Keratinocyte (primary cell): ENCODE results near the gene DFFA. TPM values are rescaled to one million over a fixed set of nuclear protein-coding genes. Genes with fewer than 3 reads are reported as not detected.

Experiments used
- DNase-seq: peaks from one replicate; pipeline ENCODE4 v3.0.0-alpha.2; 2011; ENCODE audit warnings: low read depth, missing footprints, low spot score
- FAIRE-seq: peaks from 2 replicates; lab custom pipeline; 2011; peaks lifted over from hg19 to GRCh38; lab: Jason Lieb, UNC
- H2AFZ ChIP-seq: 2 replicates; pipeline ENCODE4 v1.6.0; 2012; ENCODE audit warnings: low read length, control low read depth, inconsistent platforms; ENCODE audit not compliant: control insufficient read depth
- H3K27ac ChIP-seq: 2 replicates; pipeline ENCODE4 v1.5.1; 2011; ENCODE audit warnings: low read length; ENCODE audit not compliant: control insufficient read depth, insufficient read depth
- H3K27me3 ChIP-seq: 3 replicates; pipeline ENCODE4 v1.6.0; 2011; ENCODE audit warnings: low read length; ENCODE audit not compliant: control insufficient read depth, insufficient read depth; ENCODE audit errors: extremely low read depth
- H3K36me3 ChIP-seq, 2 experiments: 2 replicates in 1 of 2; 3 replicates in 1 of 2; pipeline ENCODE4 v1.5.1; 2011; ENCODE audit warnings: low read length in 2 of 2, mild to moderate bottlenecking in 1 of 2; ENCODE audit not compliant: control insufficient read depth in 2 of 2, insufficient read depth in 2 of 2; ENCODE audit errors: extremely low read depth in 1 of 2
- H3K4me1 ChIP-seq: 3 replicates; pipeline ENCODE4 v1.5.1; 2011; ENCODE audit warnings: low read length; ENCODE audit not compliant: control insufficient read depth, insufficient read depth; ENCODE audit errors: extremely low read depth
- H3K4me2 ChIP-seq: 3 replicates; pipeline ENCODE4 v1.6.0; 2011; ENCODE audit warnings: low read depth, low read length; ENCODE audit not compliant: control insufficient read depth, insufficient read depth; ENCODE audit errors: extremely low read depth
- H3K4me3 ChIP-seq, 3 experiments: fragments of 200-600 bp in 1 of 3; sonication (generic) in 1 of 3; 2 replicates in 2 of 3; 3 replicates in 1 of 3; pipeline ENCODE4 v1.5.1; 2011 to 2016; ENCODE audit warnings: low read length in 3 of 3, mild to moderate bottlenecking in 3 of 3, control low read depth in 2 of 3, inconsistent platforms in 1 of 3, low read depth in 1 of 3, mixed read lengths in 1 of 3, mixed run types in 1 of 3, moderate library complexity in 1 of 3; ENCODE audit not compliant: control insufficient read depth in 2 of 3, insufficient read depth in 2 of 3; ENCODE audit errors: extremely low read depth in 1 of 3
- H3K79me2 ChIP-seq: 2 replicates; pipeline ENCODE4 v1.6.0; 2012; ENCODE audit warnings: low read length; ENCODE audit not compliant: control insufficient read depth, insufficient read depth
- H3K9ac ChIP-seq: 3 replicates; pipeline ENCODE4 v1.6.0; 2011; ENCODE audit warnings: low read length; ENCODE audit not compliant: control insufficient read depth, insufficient read depth; ENCODE audit errors: extremely low read depth
- H3K9me1 ChIP-seq: 3 replicates; pipeline ENCODE4 v1.6.0; 2011; ENCODE audit warnings: low read length; ENCODE audit not compliant: control insufficient read depth, insufficient read depth; ENCODE audit errors: extremely low read depth
- H3K9me3 ChIP-seq: 2 replicates; pipeline ENCODE4 v1.5.1; 2012; ENCODE audit warnings: low read depth, low read length; ENCODE audit not compliant: control insufficient read depth
- H4K20me1 ChIP-seq: 3 replicates; pipeline ENCODE4 v1.6.0; 2011; ENCODE audit warnings: low read length; ENCODE audit not compliant: control insufficient read depth, insufficient read depth; ENCODE audit errors: extremely low read depth
- EZH2 ChIP-seq: IDR thresholded peaks from one replicate; pipeline ENCODE4 v1.6.1; 2012; ENCODE audit warnings: inconsistent platforms, mild to moderate bottlenecking, low read length, moderate library complexity
- dilution Hi-C: fragments of 300-500 bp; cut with MboI; formaldehyde crosslinking; loops from one replicate; pipeline ENCODE4 v1.7.0; 2020; ENCODE audit warnings: low sequenced_read_pairs; ENCODE audit not compliant: extremely low pct_ligation_motif_present
- polyA plus RNA-seq, 5 experiments: library from polyadenylated mRNA; depleted of rRNA in 3 of 5; stranded (reverse) in 3 of 5; stranded (forward) in 1 of 5; unstranded in 1 of 5; fragments of >200 nt; gene quantifications; 1 replicate in 1 of 5; 2 replicates in 3 of 5; 3 replicates in 1 of 5; pipeline versions ENCODE4 v1.2.1 to v1.2.3, GENCODE V29; 2011 to 2012; ENCODE audit warnings: missing spikeins in 2 of 5, low read depth in 1 of 5, low replicate concordance in 1 of 5
- TF ChIP-seq, protein P1 (sequence below), 3 experiments: IDR thresholded peaks in 1 of 3; conservative IDR thresholded peaks in 1 of 3; optimal IDR thresholded peaks in 1 of 3; 2 replicates in 2 of 3; 3 replicates in 1 of 3; pipeline versions ENCODE3 to v1.5.1; 2011; ENCODE audit warnings: low read length in 3 of 3, mild to moderate bottlenecking in 3 of 3, moderate library complexity in 2 of 3, control low read depth in 1 of 3, inconsistent platforms in 1 of 3; ENCODE audit not compliant: insufficient read depth in 2 of 3; ENCODE audit errors: extremely low read depth in 1 of 3

Gene DFFA
- polyA plus RNA-seq, 1 donor (not counting 4 experiments of a cell fraction or from before 2014, with no cell fraction given) = 53.1 TPM

DNA sequence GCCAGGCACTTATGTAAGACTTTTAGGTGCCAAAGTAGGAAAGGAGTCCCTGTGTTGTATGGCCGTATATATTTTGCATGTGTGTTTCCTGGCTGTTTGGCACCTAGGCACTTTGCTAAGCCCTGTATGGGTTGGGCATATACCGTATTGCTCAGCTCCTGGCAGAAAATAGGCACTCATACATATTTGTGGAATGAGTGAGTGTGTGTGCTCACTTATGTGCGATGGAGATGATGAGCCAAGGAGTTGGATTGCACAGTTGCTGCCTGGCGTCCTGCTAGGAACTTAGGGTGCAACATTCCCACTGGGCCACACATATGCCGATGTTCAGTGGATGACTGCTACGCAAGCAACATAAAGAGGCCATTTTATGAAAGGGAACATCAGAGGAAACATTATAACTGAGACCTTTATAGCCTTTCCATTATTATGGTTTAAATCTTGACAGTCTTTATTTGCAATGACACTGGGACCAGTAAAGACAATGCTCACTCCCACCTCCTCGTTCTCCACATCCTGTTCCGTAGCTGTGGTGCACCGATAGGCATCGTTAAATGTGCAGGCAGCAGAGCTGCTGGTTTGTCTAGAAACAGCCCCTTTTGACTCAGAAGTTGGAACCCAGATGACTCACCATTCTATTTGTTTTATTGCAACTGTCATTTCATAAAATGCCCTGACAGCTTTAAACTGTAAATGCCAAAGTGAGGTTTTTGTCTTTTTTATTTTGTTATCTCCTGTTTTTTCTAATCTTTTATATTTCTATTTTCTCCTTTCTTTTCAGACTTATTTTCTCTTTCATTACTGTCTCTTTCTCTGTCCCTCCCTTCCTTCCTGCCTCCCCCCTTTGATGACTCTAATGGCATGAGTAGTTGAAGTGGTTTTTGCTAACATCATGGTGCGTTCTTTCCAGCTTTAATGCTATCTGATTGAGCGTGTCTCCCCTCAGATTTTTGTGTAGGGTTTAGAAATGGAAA is 38.5 kb upstream of the DFFA start:
- H2AFZ ChIP-seq = no peak overlapping the region
- FAIRE-seq (peak; percentile 97), DNase-seq (peak; percentile 72)
- no peak for TF ChIP-seq EZH2
- TF ChIP-seq, protein P1, sequence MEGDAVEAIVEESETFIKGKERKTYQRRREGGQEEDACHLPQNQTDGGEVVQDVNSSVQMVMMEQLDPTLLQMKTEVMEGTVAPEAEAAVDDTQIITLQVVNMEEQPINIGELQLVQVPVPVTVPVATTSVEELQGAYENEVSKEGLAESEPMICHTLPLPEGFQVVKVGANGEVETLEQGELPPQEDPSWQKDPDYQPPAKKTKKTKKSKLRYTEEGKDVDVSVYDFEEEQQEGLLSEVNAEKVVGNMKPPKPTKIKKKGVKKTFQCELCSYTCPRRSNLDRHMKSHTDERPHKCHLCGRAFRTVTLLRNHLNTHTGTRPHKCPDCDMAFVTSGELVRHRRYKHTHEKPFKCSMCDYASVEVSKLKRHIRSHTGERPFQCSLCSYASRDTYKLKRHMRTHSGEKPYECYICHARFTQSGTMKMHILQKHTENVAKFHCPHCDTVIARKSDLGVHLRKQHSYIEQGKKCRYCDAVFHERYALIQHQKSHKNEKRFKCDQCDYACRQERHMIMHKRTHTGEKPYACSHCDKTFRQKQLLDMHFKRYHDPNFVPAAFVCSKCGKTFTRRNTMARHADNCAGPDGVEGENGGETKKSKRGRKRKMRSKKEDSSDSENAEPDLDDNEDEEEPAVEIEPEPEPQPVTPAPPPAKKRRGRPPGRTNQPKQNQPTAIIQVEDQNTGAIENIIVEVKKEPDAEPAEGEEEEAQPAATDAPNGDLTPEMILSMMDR (optimal IDR thresholded peaks at IDR 0.05 in 1 of 3, IDR thresholded peaks at IDR 0.05 in 1 of 3, conservative IDR thresholded peaks at IDR 0.05 in 1 of 3; ENCODE audit: extremely low read depth in 1 of 3, insufficient read depth in 2 of 3, low read length in 3 of 3) = no peak
- H3K4me2 ChIP-seq = peak overlapping the region; percentile 78
- H3K36me3 ChIP-seq = no peaks in the 10 kb centered on the region
- H3K9me1 ChIP-seq = peaks cover 2% of the 10 kb centered on the region
- peak overlapping the region in 2 of 3 experiments; percentile 26 to 29 for H3K4me3 ChIP-seq
- H3K9ac ChIP-seq = peak overlapping the region; percentile 45
- H3K79me2 ChIP-seq = peaks cover 64% of the 10 kb centered on the region
- H3K9me3 ChIP-seq = no peaks in the 10 kb centered on the region
- H4K20me1 ChIP-seq = peaks cover 3% of the 10 kb centered on the region
- no peaks in the 10 kb centered on the region for H3K27me3 ChIP-seq
- peak overlapping the region; percentile 87 for H3K27ac ChIP-seq
- dilution Hi-C loops = no loop called here
- H3K4me1 ChIP-seq = peaks cover 45% of the 10 kb centered on the region

DNA sequence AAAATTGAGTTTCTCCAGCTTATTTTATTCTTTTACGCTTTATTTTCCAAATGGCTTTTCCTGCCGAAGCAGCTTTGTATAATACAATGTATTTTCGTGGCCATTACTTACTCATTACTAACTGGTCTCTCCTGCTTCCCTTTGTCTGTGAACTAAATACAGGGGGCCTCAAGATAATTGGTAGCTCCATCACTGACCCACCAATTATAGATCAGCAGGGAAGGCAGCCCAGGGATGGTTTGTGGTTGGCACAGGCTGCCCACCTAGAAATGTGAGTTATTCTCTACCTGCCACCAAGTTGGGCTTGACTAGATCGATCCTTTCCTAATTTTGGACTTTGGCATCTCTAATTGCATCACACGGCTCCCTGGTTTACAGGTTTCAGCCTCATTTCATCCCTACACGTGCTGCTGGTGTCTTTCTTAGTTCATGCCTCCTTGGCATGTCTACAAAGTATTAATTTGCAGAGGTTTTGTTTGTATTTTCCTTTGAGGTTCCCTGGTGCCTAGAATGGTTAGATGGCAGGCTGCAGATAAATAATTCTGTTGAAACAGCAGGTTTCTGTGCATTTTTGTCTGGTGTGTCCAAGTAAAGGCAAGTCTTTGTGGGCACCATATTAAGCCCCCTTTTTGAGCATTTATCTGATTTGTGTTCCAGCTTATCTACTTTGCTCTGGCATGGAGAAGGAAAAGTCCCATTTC is 37.6 kb upstream of the DFFA start:
- TF ChIP-seq, protein P1 (optimal IDR thresholded peaks at IDR 0.05 in 1 of 3, IDR thresholded peaks at IDR 0.05 in 1 of 3, conservative IDR thresholded peaks at IDR 0.05 in 1 of 3; ENCODE audit: extremely low read depth in 1 of 3, insufficient read depth in 2 of 3, low read length in 3 of 3) = no peak
- TF ChIP-seq EZH2 = no peak
- H3K79me2 ChIP-seq = peaks cover 63% of the 10 kb centered on the region

More for the DNA sequence above, 37.6 kb upstream of the DFFA start:
- Histone ChIP-seq H3K36me3 (no peaks in the 10 kb centered on the region), H3K27me3 (no peaks in the 10 kb centered on the region), H3K4me3 (peak overlapping the region in 2 of 3 experiments; percentile 1 to 16), H3K27ac (peak overlapping the region; percentile 87), H3K9ac (peak overlapping the region; percentile 40), H3K4me1 (peaks cover 37% of the 10 kb centered on the region), H3K9me3 (no peaks in the 10 kb centered on the region), H4K20me1 (peaks cover 3% of the 10 kb centered on the region), H3K9me1 (peaks cover 2% of the 10 kb centered on the region), H2AFZ (no peak overlapping the region), H3K4me2 (peak overlapping the region; percentile 78)
- FAIRE-seq = peak; percentile 44
- no peak for DNase-seq
- dilution Hi-C loops = no loop called here
